ENCODE results near the gene CTSZ.

Gene CTSZ

DNA sequence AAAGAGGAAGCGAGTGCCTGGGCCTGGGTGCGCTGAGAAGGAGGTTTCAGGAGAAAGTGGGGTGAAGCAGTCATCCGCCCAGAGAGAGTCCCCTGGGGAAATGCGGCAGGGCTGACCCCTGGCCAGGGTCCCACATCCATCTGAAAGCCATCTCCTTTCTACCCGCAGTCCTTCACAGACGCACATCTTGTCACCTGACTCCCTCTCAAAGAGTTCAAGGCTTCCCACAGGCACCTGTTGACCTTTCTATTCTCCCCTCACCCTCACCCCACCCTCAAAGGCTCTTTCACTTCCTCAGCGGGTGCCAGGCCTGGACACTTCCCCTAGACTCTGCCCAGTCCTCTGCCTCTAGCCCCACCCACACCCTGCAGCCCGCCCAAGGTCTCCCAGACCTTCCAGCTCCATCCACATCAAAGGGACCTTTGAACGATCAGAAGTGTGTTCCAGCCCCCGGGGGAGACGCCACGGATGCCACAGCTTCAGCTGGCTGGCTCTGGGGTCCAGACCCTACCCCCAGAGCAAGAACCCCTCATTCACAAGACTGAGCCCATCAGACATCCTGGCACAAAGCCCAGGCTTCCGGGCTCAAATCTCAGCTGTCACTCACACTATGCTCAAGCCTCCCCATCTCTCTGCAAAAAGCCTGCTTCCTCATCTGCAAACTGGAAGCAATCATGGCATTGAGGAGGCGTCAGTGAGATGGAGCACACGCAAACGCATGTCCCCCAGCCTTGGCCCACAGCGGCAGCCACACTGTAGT lies 2.1 kb downstream of the CTSZ start:
- peak overlapping the region; percentile 59 for H3K4me3 ChIP-seq
- no peak for DNase-seq (ENCODE audit: low spot score in 2 of 2)
- in situ Hi-C loops (cut with MboI; ENCODE audit: low sequenced_read_pairs), result no loop called here

DNA sequence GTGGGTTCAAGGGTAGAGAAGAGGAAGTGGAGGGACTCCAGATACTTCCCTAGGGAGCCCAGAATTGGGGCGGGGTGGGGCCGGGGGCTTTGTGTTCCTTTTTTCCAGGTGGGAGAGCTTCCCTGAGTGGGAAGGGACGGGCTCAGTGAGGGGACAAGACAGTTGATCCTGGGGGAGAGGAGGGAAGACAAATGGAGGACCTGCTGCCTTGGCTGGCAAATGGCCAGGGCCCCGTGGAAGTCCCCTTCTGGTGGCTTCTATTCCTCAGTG lies 2.6 kb downstream of the CTSZ start:
- Histone ChIP-seq H3K4me1 (peaks cover 12% of the 10 kb centered on the region), H3K9me3 (no peaks in the 10 kb centered on the region), H3K4me3 (no peak overlapping the region), H3K27me3 (ENCODE audit: low read depth) (no peaks in the 10 kb centered on the region), H3K36me3 (replicated peaks) (peaks cover 23% of the 10 kb centered on the region)
- DNase-seq (ENCODE audit: low spot score in 2 of 2), result no peak
- in situ Hi-C loops (cut with MboI; ENCODE audit: low sequenced_read_pairs), result no loop called here

More for the DNA sequence above, 2.1 kb downstream of the CTSZ start:
- peaks cover 12% of the 10 kb centered on the region for H3K4me1 ChIP-seq
- no peaks in the 10 kb centered on the region for H3K9me3 ChIP-seq
- peaks cover 20% of the 10 kb centered on the region for H3K36me3 ChIP-seq (replicated peaks)
- no peaks in the 10 kb centered on the region for H3K27me3 ChIP-seq (ENCODE audit: low read depth)

DNA sequence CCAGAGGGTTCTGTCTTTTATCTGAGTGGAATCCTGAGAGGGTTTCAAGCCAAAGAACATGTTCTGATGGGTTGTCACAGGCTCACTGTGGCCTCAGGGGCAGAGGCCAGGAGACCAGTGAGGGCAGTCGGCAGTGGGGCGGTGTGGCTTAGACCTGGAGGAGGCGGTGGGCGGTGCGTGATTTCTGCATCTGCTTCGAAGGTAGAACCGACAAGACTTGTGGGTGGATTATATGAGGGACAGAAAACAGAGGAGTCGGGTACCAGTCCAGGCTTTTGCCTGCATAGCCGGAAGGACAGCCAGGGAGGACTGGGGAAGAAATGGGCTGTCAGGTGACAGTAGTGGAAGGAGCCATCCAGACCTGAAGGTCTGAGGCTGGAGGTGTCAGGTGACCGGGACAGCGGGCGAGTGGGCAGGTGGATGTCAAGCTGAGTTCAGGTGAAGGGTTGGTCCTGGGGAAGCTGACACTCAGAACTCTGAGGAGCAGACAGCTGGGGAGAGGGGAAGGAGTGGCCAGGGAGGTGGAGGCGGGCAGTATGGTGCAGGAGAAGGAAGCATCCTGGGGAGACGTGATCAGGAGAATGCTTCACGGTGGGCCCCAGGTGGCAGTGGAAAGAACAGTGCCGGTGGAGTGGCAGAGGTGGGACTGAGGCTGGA lies 3.1 kb downstream of the CTSZ start:
- Histone ChIP-seq H3K9me3 (no peaks in the 10 kb centered on the region), H3K4me3 (no peak overlapping the region), H3K4me1 (peaks cover 12% of the 10 kb centered on the region), H3K27me3 (ENCODE audit: low read depth) (no peaks in the 10 kb centered on the region), H3K36me3 (replicated peaks) (peaks cover 27% of the 10 kb centered on the region)
- DNase-seq (ENCODE audit: low spot score in 2 of 2), result no peak
- in situ Hi-C loops (cut with MboI; ENCODE audit: low sequenced_read_pairs), result no loop called here

DNA sequence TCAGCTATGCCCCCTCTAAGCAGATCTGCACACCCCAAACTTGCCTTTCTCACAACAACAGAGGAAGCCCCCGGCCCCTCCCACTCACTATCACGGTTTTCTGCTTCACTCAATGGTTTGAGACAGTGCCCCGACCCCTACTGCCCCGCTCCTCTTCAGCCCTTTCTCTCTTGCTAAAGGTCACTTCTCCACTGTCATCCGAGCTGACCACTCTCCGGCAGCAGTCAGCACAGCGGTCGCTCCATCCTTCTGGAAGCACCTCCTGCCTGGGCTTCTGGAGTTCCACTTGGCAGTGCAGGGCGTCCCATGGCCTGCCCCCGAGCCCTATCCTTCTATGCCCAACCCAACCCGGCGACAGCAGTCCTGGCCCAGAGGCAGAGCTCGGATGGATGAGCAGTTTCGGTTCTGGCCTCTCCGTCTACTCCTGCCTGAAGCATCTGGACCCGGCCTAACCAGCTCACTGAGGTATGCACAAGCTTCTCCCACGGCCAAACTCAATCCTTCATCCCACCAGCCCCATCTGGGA lies 4.1 kb downstream of the CTSZ start:
- no peaks in the 10 kb centered on the region for H3K9me3 ChIP-seq
- in situ Hi-C loops (cut with MboI; ENCODE audit: low sequenced_read_pairs), result no loop called here
- H3K27me3 ChIP-seq (ENCODE audit: low read depth), result no peaks in the 10 kb centered on the region
- H3K4me1 ChIP-seq, result peaks cover 12% of the 10 kb centered on the region
- H3K4me3 ChIP-seq, result no peak overlapping the region
- H3K36me3 ChIP-seq (replicated peaks), result peaks cover 31% of the 10 kb centered on the region
- DNase-seq (ENCODE audit: low spot score in 2 of 2), result no peak

DNA sequence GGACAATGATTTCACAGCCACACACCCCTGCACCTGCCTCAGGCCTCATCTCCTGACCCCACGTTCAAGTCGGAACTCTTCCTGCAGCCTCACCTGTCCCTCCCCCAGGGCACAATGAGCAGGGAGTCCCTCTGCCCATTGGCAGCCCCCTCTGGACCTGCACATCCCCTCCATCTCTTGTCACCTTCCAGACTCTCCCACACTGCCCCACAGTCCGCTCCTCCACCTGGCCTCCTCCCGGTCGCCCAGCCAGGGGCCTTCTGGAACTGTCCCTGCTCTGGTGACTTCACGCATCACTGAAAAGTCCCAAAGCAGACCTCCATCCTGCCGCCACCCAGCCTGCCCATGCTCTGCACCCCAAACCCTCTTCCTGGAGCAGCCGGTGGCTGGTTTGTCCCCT lies 4.7 kb downstream of the CTSZ start:
- Histone ChIP-seq H3K4me1 (peaks cover 11% of the 10 kb centered on the region), H3K9me3 (no peaks in the 10 kb centered on the region), H3K4me3 (no peak overlapping the region), H3K36me3 (replicated peaks) (peaks cover 36% of the 10 kb centered on the region), H3K27me3 (ENCODE audit: low read depth) (no peaks in the 10 kb centered on the region)
- in situ Hi-C loops (cut with MboI; ENCODE audit: low sequenced_read_pairs), result no loop called here
- no peak for DNase-seq (ENCODE audit: low spot score in 2 of 2)

DNA sequence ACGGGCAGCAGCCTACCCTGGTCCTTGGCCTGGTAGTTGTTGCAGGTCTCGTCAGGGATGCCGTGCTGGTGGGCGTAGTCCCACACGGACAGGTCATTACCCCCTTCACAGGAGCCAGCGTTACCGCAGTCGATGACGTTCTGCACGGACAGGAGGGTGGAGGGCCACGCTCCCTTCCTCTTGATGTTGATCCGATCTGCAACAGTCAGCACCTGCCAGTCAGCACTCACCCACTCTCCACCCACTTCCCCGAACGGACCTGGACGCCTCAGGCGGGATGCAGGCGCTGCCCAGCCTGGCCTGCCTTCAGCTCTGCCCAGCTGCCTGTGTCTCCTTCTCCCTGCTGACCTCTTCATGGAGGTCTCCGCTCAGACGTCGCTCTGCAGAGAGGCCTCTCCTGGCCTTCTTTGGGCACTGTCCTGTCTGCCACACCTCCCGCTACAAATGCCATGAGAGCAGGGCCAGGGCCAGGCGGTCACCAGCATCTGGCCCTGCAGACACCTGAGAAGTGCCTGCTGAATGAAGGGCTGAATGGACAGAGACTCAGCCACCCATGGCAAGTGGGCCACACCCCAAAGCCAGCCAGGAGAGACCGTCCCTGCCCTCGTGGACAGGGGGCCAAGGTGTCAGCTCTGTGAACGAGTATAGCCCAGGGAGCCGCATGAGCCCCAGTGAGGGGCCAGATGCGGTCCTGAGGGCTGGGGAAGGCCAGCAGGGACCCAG lies 5.4 kb downstream of the CTSZ start:
- DNase-seq (ENCODE audit: low spot score in 2 of 2), result no peak
- in situ Hi-C loops (cut with MboI; ENCODE audit: low sequenced_read_pairs), result no loop called here
- H3K36me3 ChIP-seq (replicated peaks), result peaks cover 44% of the 10 kb centered on the region
- no peak overlapping the region for H3K4me3 ChIP-seq
- no peaks in the 10 kb centered on the region for H3K27me3 ChIP-seq (ENCODE audit: low read depth)
- peaks cover 9% of the 10 kb centered on the region for H3K4me1 ChIP-seq
- no peaks in the 10 kb centered on the region for H3K9me3 ChIP-seq

DNA sequence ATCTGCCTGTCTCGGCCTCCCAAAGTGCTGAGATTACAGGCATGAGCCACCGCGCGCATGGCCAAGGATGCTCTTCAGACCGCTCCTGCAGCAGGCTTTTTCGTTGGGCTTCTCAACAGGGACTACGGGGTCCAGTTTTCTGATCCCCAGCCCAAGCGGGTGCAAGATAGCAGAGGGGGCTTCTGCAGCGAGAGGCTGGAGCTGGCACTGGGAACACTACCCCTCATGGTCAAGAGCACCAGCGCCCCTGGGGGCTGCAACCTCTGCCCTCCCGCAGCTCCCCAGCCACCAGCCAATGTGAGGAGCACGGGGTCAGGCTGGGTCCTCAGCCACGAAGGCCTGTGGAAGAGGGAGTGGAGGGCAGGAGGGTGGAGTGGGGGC lies 6.0 kb downstream of the CTSZ start:
- in situ Hi-C loops (cut with MboI; ENCODE audit: low sequenced_read_pairs), result no loop called here
- no peak for DNase-seq (ENCODE audit: low spot score in 2 of 2)
- Histone ChIP-seq H3K9me3 (no peaks in the 10 kb centered on the region), H3K4me3 (no peak overlapping the region), H3K27me3 (ENCODE audit: low read depth) (no peaks in the 10 kb centered on the region), H3K36me3 (replicated peaks) (peaks cover 49% of the 10 kb centered on the region), H3K4me1 (peaks cover 9% of the 10 kb centered on the region)

DNA sequence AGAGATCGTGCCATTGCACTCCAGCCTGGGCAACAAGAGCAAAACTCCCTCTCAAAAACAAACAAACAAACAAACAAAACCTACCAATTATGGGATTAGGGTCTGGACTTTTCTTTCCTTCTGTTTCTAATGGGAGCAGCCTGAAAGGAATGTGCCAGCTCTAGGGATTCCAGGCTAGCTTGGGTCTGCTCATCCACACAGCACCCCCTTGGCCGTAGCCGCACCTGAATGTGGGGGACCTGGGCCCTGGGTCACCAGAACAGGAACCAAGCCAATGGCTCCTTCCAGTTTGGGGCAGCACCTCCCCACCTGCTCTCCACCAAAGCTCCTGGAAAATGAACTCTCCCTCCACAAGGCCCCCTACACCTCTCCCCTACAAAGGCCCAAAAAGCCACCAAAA lies 6.7 kb downstream of the CTSZ start:
- Histone ChIP-seq H3K36me3 (replicated peaks) (peaks cover 57% of the 10 kb centered on the region), H3K4me1 (peaks cover 2% of the 10 kb centered on the region), H3K9me3 (no peaks in the 10 kb centered on the region), H3K27me3 (ENCODE audit: low read depth) (no peaks in the 10 kb centered on the region), H3K4me3 (no peak overlapping the region)
- in situ Hi-C loops (cut with MboI; ENCODE audit: low sequenced_read_pairs), result no loop called here
- DNase-seq (ENCODE audit: low spot score in 2 of 2), result no peak

DNA sequence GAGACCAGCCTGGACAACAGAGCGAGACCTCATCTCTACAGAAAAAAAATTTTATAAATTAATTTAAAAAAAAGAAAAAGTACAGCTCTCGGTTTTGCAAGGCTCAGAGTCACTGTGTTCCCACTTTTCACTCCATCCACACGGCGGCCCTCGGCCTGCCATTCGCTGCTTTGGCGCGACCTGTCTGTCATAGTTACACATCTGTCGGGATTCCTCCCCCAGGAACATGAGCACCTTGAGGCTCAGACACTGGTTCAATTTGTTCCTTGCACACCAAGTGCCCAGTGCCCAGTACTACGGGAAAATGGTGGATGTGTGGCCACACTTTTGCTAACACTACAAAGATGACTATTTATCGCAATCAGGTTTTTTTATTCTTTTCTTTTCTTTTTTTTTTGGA lies 8.4 kb downstream of the CTSZ start:
- Histone ChIP-seq H3K4me1 (no peaks in the 10 kb centered on the region), H3K4me3 (no peak overlapping the region), H3K9me3 (no peaks in the 10 kb centered on the region), H3K36me3 (replicated peaks) (peaks cover 70% of the 10 kb centered on the region), H3K27me3 (ENCODE audit: low read depth) (no peaks in the 10 kb centered on the region)
- DNase-seq (ENCODE audit: low spot score in 2 of 2), result no peak
- in situ Hi-C loops (cut with MboI; ENCODE audit: low sequenced_read_pairs), result no loop called here

DNA sequence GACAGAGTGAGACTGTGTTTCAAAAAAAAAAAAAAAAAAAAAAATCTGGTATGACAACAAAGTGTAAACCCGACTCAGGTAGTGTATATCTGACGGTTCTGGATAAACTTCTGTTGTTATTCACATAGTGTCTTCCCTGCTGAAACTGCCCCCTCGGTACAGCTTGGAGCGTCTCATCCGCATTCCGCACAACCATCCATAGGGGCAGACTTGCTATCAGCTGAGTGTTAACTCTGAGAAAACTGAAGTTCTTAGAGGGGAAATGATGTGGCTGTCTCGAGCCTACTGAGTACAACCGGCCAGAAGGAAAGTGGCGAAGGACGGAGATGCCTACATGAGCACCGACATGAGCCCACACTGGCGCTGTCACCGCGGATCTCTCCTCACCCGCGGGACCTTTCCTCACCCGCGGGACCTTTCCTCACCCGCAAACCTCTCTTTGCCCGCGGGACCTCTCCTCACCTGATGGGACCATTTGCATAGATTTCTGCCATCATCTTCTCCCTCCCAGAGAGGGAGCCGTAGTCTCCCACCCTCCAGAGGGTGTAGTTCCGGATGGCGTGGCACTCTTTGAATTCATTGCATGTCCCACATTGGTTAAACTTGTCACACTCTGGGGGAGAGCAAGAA lies 9.8 kb downstream of the CTSZ start:
- H3K36me3 ChIP-seq (replicated peaks), result peaks cover 82% of the 10 kb centered on the region
- no peaks in the 10 kb centered on the region for H3K4me1 ChIP-seq
- in situ Hi-C loops (cut with MboI; ENCODE audit: low sequenced_read_pairs), result no loop called here
- no peak for DNase-seq (ENCODE audit: low spot score in 2 of 2)
- H3K4me3 ChIP-seq, result no peak overlapping the region
- no peaks in the 10 kb centered on the region for H3K27me3 ChIP-seq (ENCODE audit: low read depth)
- no peaks in the 10 kb centered on the region for H3K9me3 ChIP-seq

DNA sequence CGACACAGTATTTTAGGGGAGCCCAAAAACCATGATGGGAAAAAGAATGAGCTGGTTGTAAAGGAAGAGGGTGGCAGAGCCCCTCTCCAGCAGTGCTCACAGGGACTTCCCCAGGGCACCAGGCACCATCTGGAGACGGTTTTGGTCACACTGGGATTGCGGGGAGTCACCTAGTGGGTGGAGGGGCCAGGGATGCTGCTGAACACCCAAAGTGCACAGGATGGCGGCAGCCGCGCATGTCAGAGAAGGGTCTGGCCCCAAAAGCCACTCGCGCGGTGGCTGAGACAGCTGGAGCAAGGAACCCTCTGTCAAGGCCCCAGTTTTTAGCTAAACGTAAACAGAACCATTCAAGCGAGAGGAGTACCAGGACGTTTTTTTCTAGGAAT lies 10.8 kb downstream of the CTSZ start:
- DNase-seq (ENCODE audit: low spot score in 2 of 2), result no peak
- in situ Hi-C loops (cut with MboI; ENCODE audit: low sequenced_read_pairs), result no loop called here
- no peak overlapping the region for H3K4me3 ChIP-seq
- H3K9me3 ChIP-seq, result no peaks in the 10 kb centered on the region
- H3K4me1 ChIP-seq, result no peaks in the 10 kb centered on the region
- H3K27me3 ChIP-seq (ENCODE audit: low read depth), result no peaks in the 10 kb centered on the region
- H3K36me3 ChIP-seq (replicated peaks), result peaks cover 88% of the 10 kb centered on the region

DNA sequence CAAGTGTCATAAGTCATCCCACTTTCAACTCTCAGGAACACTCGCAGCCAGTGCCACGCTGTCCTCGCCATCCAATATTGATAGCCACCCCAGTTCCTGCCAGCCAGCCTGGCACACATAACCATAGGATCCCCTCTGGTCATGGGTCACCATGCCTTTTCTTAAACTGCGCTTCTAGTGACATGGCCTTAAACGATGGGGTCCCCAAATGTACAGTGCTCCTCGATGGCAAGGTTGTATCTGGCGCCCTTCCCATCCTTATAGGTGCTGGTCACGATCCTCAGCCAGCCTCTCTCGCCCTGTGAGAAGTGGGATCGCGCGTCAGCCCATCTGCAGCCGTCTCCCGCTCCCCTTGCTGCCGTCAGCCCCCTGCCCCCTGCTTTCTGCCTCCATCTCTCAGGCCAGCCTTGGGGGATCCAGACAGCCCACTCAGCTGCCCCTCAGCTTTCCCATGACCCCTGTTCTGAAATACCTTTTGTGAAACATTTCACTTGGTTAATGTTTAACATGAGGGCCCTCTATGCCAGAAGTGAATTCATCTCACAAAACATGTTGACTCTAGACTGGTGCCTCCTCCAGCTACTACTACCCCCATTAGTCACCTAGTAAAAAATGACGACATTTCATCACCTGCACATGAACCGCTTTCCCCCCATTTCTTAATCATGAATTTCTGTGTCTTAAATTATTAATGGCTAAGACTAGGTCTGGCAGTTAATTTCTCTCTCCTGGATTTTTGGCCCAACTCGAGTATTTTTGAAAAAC lies 11.4 kb downstream of the CTSZ start:
- no peak for DNase-seq (ENCODE audit: low spot score in 2 of 2)
- H3K4me1 ChIP-seq, result no peaks in the 10 kb centered on the region

DNA sequence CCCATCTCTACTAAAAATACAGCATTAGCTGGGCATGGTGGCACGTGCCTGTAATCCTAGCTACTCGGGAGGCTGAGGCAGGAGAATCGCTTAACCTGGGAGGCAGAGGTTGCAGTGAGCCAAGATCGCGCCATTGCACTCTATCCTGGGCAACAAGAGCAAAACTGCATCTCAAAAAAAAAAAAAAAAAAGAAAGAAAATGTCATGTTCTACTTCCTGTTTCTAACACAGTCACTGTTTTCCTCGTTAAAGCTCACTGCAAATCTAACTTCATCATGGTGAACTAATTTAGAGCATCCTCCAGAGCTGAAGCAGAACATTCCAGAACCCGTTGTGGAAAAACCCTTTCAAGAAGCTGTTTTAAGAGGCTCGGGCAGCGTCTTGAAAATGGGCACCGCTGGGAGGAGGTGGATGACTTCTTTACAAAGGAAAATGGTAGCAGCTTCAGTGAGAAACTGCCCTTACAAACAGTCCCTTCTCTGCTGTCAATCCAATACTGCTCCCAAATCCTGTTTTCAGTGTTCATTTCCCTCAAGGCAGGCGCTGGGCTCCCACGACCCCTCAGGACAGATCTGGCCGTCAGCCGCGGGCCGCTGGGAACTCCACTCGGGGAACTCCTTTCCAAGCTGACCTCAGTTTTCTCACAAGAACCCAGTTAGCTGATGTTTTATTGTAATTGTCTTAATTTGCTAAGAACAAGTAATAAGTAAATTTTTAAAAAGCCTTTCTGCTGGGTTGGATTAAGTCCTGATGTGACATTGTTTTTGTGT lies 12.5 kb downstream of the CTSZ start:
- no peak for DNase-seq (ENCODE audit: low spot score in 2 of 2)
- Histone ChIP-seq H3K9me3 (no peaks in the 10 kb centered on the region), H3K36me3 (replicated peaks) (peaks cover 92% of the 10 kb centered on the region), H3K27me3 (ENCODE audit: low read depth) (no peaks in the 10 kb centered on the region), H3K4me1 (no peaks in the 10 kb centered on the region), H3K4me3 (no peak overlapping the region)
- in situ Hi-C loops (cut with MboI; ENCODE audit: low sequenced_read_pairs), result no loop called here

More for the DNA sequence above, 11.4 kb downstream of the CTSZ start:
- H3K9me3 ChIP-seq, result no peaks in the 10 kb centered on the region
- no peaks in the 10 kb centered on the region for H3K27me3 ChIP-seq (ENCODE audit: low read depth)
- H3K36me3 ChIP-seq (replicated peaks), result peaks cover 88% of the 10 kb centered on the region
- no peak overlapping the region for H3K4me3 ChIP-seq
- in situ Hi-C loops (cut with MboI; ENCODE audit: low sequenced_read_pairs), result no loop called here
